Measurements from ENCODE around the gene DRD2.
A peak's percentile ranks its signal among the peaks of the same experiment; 100 is the strongest.

Gene DRD2

DNA sequence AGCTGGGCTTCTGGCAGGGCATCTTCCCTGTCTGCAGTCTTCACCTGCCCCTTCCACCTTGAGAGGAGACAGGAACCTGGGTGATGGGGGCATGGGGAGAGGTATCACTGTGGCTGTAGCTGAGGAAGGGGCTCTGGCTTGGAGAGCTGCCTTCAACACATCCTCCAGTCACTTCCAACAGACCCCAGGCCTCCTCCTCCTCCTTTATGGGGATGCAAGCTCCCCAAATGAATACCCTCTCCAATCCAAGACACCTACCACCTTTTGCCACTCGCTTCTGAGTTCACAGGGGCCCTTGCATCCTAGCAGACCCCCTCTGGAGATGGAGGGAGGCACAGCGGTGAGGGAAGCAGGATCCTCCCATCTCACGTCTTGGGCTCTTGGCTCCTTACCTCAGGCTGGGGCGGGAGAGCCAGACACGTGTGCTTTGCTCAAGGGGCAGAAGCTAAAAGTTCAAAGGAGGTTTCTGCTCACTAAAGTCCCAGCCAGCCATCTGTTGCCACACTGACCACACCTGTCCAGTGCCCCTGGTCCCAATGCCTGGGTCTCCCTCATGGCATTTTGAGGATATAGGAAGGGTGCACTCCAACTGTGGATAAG lies 74.5 kb downstream of the DRD2 start:
- no peak for DNase-seq (ENCODE audit: low spot score)

DNA sequence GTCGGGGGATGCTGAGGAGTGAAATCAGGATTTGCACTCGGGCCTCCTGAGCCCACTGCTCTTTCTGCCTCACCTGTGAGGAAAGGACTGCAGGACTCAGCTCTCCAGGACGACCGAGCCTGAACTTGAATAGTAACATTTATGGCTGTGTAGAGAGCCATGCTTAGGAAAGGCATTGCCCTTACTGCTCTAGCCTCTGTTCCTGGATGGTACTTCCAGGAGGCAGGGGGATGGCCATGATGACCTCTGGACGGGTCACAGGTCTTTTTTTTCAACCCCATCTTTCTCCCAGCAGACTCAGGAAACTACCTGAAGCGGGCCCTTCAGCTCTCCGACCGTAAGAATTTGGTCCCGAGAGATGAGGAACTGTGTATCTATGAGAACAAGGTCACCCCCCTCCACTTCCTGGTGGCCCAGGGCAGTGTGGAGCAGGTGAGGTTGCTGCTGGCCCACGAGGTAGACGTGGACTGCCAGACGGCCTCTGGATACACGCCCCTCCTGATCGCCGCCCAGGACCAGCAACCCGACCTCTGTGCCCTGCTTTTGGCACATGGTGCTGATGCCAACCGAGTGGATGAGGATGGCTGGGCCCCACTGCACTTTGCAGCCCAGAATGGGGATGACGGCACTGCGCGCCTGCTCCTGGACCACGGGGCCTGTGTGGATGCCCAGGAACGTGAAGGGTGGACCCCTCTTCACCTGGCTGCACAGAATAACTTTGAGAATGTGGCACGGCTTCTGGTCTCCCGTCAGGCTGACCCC lies 76.3 kb downstream of the DRD2 start:
- DNase-seq (ENCODE audit: low spot score): no peak

DNA sequence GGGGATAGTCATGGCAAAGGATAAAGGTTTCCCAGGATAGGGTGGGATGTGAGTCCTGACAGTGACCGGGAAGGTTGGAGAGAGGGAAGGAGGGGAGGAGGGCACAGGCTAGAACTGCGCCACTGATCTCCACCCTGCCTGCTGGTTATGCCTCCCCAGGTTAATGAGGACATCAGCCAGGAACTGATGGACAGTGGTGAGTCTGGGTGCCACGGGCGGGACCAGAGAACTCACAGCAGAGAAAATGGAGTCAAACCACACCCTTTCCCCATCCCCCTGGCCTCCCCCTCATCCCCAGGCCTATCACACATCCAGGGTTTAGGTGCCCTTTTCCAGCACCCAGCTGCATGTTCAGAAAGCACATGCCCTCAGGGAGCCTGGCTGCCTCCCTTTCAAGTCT lies 77.4 kb downstream of the DRD2 start:
- no peak for DNase-seq (ENCODE audit: low spot score)

DNA sequence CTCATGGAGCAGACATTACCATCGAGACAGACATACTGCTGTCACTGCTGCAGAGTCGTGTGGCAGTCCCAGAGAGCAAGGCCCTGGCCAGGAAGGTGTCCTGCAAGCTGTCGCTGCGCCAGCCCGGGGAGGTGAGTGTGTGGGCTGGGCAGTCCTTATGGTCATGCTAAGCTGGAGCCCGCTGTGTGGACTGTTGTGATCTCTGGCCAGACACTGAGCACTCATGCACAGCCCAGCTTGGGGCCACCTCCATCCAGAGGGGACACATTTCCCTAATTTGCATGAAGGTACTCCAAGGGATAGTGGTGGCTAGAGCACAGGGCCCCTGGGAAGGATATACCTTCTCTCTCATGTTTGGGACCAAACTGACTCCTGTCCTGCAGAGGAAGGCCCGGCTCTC lies 78.0 kb downstream of the DRD2 start:
- no peak for DNase-seq (ENCODE audit: low spot score)

DNA sequence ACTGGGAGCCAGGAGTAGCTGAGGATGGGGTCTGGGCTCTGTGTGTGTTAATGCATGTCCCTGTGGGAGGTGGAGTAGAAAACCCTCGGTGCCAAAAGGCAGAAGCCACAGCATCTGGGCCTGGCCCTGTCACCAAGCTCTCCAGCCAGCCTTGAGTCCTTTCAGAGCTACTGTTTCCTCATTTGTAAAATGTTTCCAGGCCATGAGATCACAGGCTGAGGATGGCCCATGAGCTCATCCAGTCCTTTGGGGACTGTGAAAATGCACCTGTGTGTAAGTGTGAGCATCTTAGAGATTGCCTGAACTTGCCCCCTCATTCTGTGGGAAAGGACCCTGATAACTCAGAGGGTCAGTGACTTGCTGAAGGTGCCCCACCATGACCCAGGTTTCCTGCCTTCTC lies 78.5 kb downstream of the DRD2 start:
- no peak for DNase-seq (ENCODE audit: low spot score)

DNA sequence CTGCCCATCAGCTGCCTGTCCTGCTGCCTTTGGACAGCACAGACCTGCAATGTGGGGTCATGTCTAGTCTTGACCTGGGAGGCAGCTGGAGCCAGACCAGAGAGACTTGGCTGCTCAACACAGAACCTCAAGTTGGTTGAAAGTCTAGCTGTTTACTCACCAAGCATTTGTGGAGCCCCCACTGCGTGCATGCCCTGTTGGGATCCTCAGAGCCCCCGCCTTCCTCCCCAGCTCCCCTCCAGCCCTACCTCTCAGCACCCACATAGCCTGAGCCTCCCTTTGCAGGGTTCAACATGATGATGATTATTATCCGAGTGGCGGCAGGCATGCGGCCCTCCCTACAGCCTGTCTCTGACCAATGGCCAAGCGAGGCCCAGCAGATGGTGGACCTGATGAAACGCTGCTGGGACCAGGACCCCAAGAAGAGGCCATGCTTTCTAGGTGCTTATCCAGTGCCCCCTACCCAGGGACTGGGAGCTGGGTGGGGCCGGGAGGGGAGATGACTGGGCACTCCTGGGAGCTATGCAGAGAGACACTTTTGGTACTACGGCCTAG lies 79.3 kb downstream of the DRD2 start:
- no peak for DNase-seq (ENCODE audit: low spot score)

DNA sequence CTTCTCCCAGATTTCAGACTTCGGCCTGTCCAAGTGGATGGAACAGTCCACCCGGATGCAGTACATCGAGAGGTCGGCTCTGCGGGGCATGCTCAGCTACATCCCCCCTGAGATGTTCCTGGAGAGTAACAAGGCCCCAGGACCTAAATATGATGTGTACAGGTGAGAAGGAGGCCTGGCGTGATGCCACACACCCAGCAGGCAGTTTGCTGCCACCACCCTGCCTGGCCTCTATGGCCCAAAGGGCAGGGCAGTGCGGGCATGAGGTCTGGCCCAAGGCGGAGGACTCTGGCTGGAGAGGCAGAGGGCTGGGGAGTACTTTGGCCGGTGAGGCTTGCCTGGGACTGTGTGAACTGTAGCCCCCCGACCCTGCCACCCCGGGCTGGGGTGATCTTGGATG lies 80.3 kb downstream of the DRD2 start:
- DNase-seq (ENCODE audit: low spot score): no peak

DNA sequence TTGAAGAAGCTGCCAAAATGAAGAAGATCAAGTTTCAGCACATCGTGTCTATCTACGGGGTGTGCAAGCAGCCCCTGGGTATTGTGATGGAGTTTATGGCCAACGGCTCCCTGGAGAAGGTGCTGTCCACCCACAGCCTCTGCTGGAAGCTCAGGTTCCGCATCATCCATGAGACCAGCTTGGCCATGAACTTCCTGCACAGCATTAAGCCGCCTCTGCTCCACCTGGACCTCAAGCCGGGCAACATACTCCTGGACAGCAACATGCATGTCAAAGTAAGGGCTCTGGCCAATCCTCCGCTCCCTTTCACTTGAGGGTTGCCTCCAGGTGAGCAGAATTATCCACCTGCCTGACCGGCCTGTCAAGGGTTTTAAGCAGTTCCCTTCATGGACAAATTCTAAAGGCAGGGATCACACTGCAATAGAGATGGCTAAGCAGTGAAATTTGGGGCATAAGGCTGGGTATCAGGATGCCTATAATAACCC lies 81.7 kb downstream of the DRD2 start:
- no peak for DNase-seq (ENCODE audit: low spot score)

DNA sequence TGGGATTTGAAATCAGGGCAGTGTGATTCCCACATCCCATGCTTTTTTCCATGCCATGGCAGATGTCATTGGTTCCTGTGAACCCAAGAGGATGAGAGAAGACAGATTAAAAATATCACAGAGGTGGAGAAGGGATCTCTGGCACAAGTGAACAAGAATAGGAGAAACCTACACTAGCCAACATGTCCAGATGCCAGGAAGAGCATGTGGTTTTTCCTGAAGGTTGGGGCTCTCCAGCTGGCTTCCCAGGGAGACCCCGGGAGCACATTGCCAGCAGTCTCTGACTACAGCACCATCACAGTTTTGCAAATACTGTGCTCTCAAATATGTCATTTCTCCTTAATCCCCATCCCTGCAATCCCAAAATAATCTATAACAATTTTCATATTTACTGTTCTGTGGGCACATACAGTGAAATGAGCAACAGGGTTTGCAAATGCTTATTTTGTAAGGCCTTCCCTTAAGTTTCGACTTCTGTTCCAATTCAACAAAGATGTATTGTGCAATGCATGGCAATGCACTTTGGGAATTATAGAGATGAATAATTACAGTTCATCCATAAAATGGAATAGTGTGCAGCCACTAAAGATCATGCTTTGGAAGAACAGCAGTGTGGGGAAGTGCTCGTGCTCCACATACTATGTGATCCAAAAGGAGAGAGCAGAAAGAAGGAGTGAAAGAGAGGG lies 82.8 kb downstream of the DRD2 start:
- no peak for DNase-seq (ENCODE audit: low spot score)

DNA sequence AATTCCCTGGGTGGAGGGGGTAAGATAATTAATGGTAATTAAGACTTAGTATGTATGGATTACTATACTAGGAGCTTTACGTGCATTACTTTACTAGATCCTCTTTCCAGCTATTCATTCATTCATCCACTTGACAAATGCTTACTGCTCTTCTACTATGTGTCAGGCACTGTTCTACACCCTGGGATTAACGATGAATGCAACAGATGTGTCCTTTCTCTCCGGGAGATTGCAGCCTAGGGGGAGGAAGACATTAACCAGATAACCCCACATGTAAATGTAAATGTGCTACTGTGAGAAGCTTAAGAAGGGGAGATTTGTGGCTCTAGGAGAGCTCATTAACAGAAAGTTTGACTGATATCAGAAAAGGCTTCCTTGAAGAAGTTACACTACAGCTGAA lies 85.9 kb downstream of the DRD2 start:
- DNase-seq (ENCODE audit: low spot score): no peak

DNA sequence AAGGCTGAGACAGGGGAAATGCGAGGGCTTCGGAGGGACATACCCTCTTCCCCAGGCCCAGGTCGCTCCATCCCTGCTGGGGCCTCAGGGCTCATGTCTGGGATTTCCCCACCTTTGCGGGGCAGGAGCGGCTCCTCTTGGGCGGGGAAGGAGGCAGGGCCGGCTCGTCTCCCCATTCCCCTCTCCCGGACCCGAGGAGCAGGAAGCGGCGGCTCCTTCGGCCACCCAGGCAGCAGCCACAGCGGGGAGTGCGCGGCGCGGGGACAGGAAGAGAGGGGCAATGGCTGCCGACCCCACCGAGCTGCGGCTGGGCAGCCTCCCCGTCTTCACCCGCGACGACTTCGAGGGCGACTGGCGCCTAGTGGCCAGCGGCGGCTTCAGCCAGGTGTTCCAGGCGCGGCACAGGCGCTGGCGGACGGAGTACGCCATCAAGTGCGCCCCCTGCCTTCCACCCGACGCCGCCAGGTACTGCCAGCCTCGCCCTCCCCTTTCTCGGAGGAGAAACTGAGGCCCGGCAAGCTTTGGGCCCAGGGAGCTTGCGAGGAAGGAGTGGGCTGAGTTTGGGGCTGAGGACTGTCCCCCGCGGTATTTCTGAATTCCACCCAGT lies 87.5 kb downstream of the DRD2 start, which contains the start of gene ANKK1:
Gene ANKK1, plus strand, starts transcription at position 175 of the 607 bp plus-strand sequence. Its CDS starts 106 bp downstream, at position 281.
- no peak for DNase-seq (ENCODE audit: low spot score)

DNA sequence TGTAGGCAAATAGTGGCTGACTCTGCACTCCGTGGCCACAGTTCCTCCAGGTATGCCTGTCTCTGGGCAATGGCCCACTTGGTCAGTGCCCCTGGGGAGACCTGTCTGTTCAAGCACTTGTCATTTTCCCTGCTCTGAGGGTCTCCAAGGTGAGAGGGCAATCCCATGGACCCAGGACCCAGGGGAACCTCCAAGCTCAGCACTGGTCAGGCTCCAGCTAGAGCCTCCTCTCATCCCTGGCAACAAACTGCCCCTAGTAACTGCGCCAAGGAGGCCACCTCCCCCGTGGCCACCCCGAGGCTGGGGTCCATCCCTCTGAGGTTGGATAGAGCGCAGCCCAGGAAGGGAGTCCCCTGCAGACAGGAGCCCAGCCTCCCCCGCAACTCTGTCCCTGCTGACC lies 88.3 kb downstream of the DRD2 start:
- DNase-seq (ENCODE audit: low spot score): no peak

DNA sequence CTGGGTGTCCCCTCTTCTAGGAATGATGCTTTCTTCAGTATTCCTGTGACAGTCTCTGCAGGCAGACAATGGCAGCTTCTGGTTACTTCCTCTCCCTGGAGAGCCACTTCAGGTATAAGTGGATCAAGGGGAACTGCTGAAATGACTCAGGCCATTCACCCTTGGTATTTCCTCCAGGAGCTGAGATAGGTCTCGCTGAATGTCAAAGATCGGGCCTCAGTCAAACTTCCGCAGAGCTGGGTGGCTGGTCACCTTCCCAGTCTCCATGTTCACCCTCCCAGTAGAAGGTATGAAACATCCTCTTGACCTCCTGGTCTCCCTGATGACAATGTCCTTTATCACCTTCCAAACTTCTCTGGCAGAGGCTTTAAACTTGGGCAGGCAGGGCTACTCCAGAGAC lies 89.4 kb downstream of the DRD2 start:
- no peak for DNase-seq (ENCODE audit: low spot score)

DNA sequence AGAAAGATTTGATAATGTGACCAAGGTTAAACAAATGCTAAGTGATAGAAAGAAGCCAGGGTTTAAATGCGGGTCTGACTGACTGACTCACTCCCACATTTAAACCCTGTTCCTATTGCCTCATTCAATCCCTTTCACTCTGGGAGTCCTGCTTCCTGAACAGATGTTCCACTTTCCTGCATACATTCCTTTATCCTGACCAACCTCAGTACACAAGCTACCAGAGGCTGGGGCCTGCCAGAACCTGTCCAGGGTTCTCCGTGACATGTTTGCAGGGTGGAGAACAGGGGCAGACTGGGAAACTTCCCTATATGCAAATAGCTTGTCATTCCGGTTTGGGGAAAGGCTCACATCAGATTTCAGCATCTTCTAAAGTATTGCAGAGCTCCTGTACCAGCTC lies 90.6 kb downstream of the DRD2 start:
- no peak for DNase-seq (ENCODE audit: low spot score)

DNA sequence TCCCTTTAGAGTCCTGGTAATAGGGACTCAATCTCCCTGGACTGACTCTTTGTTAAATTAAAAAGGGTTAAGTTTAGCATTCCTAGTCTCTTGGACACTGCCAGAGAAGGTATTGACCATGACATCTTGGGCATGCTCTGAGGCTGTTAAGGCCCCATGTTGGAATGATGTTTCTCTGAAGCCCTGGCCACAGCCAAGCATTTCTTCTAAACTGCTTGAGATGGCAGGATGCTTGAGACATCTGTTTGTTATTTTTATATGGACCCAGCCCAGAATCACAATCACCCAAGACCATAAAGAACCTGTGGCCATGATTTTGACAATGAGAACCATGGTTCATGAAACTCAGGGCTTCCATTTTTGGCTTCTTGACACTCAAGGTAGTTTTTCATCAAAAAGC lies 93.1 kb downstream of the DRD2 start:
- DNase-seq (ENCODE audit: low spot score): no peak

DNA sequence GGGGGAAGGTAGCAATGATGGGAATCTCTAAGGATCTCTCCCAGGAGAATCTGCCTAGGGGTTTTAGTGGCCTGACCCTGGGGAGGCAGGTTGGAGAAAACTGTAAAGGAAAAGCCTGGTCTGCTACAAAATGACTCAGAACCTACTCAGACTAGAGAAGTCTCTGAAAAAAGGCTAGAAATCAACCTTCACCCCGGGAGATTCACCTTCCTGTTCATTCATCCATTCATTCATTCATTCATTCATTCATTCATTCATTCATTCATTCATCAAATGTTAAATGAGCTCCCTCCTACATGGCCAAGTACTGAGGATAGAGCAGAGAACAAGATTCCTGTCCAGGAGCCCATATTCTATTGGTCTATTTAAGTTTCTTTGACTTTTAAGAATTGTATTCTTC lies 96.5 kb downstream of the DRD2 start:
- DNase-seq (ENCODE audit: low spot score): no peak

DNA sequence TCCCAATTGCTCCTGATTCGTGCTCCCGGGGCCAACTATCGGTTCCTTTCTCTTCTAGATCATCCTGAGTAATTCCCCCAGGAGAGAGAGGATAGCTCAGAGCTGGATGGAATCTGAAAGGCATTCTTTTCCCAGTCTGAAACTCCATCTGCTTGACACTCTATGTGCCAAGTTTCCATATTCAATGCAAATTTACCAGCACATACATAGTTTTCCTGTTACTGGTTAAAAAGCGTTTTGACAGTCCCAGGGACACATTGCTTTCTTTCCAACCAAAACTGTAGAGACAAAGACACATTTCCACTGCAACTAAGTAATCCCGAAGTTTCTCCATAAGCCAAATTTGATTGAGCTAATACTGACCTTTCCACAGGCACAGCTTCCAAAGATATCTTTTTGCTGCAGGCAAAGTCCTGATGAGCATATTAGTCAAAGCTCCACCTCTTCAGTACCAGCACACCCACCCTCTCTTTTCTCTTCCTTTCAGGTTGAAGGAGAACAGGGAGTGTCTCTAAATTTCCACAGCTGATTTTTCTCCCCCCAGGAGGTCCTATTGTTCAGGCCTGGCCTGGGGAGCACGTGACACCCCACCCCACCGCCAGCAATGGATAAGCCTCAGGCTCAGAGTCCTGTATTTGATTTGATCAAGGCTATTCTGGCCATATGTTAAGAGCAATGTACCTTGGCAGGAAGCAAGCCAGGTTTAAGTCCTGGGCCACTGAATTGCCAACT lies 97.4 kb downstream of the DRD2 start:
- no peak for DNase-seq (ENCODE audit: low spot score)

DNA sequence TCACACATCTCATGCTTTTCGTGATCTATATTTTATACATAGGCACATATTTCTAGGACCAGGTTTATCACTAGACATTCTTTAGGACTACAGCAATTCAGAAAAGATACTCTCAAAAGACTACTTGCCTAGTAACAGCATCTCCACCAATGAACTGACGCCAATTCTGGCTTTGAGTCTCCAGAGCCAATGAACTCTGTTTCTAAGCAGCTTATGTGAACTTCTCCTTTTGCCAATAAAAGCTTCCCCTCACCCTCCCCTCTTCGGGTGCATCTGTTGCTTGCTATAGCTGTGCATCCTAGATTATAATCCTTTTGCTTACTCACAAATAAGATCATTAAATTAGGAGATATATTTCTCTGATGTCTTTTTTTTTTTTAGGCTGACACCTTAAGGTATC lies 99.0 kb downstream of the DRD2 start:
- peak; percentile 76 for DNase-seq (ENCODE audit: low spot score)

DNA sequence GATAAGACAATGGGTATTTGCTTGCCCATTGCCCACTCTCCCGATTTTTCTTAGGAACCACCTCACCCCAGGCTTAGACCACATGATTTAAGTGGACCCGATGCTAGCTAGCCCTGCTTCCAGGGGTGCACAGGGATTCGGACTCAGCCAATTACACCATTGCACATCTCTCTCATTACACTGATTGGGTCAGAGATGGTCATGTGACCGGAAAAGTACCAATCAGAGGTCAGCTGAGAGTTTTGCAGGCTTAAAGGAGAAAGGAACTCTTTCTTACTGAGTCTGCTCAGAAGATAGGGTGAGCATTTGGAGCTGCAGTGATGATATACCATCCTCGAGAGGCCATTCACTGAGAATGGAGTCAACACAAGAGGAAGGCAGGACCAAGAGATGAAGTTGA lies 99.8 kb downstream of the DRD2 start:
- no peak for DNase-seq (ENCODE audit: low spot score)

DNA sequence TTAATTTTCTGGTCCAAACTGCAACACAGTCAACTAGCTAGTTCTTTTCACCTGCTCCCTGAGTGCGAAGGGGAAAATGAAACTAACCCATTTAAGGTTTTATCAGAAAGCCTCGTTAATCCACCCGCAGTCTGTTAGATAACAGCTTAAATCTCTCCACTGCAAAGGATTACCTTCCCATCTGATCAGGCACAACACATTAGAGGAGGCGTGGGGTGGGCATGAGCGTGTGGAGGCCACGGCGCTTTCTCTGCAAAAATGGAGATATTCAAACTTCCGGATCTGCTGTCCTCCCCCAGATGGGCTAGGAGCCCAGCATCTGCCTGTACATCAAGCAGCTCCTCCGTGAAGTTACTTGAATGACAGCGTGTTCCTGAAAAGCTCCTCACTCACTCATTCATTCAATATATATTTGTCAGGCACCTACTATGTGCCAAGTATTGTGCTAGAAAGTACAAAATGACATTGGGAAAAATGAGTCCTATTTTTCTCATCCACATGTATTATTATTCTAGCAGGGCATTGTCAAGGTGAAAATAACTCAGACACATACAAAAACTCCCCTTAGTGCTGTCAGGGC lies 101.1 kb downstream of the DRD2 start:
- DNase-seq (ENCODE audit: low spot score): no peak

DNA sequence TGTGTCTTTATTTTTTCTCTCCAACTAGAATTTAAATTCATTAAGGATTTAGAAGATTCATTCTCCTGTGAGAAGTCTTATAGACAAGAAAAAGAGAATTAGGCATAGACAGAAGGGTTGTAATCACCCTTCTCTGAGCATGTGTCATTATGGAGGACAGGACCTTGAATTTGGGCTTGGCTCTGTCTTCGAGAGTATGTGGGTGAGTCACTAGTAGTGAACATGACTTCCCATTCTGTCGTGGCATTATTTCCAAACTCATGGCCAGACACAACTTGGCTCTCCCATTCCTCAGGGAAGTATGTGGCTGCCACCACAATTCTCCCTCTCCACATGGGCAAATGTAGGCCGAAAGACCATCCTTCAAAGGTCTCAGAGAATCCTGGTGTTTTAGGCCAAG lies 101.9 kb downstream of the DRD2 start:
- DNase-seq (ENCODE audit: low spot score): no peak
